Stimulated activated naive CD8-positive, alpha-beta T cell treated with anti-CD3 and anti-CD28 coated beads, Interleukin-15, Interleukin-2, amounts not matched to agents 100 U/mL and 50 U/mL, for 24 hours (primary cell): ENCODE measurements around the gene SNX5.
A peak's percentile ranks its signal among the peaks of the same experiment; 100 is the strongest.

Experiments
- ATAC-seq: fragments of 150-1000 bp; cut with Tn5 transposase; one replicate; pipeline ENCODE4 v1.10.0; 2021
- DNase-seq: peaks from one replicate; pipeline ENCODE4 v3.0.0; 2021

SNX5 gene

GRCh38 chr20:17992847-17993513, 24.4 kb upstream of the SNX5 start:
- ATAC-seq (no peak), DNase-seq (no peak)

GRCh38 chr20:17992224-17992637, 23.6 kb upstream of the SNX5 start:
- DNase-seq (peak; percentile 39), ATAC-seq (peak; percentile 85)

GRCh38 chr20:17990278-17990972, 21.8 kb upstream of the SNX5 start:
- ATAC-seq (no peak), DNase-seq (no peak)

- DNase-seq, result no peak
- no peak for ATAC-seq
These were observed 19.4 kb upstream of the SNX5 start for GRCh38 chr20:17987988-17988387.

- DNase-seq (no peak), ATAC-seq (no peak)
These were observed 16.9 kb upstream of the SNX5 start for GRCh38 chr20:17985388-17986018.

GRCh38 chr20:17976305-17976704, 7.7 kb upstream of the SNX5 start:
- DNase-seq, result no peak
- no peak for ATAC-seq

GRCh38 chr20:17972121-17972520, 3.5 kb upstream of the SNX5 start:
- ATAC-seq, result no peak
- no peak for DNase-seq

- ATAC-seq (no peak), DNase-seq (no peak)
These were observed 2.9 kb upstream of the SNX5 start for GRCh38 chr20:17971300-17972013.

GRCh38 chr20:17969884-17970409, 1.4 kb upstream of the SNX5 start:
- no peak for ATAC-seq
- peak; percentile 44 for DNase-seq

GRCh38 chr20:17969278-17969883, 787 bp upstream of the SNX5 start:
- peak; percentile 12 for ATAC-seq
- DNase-seq, result peak; percentile 53

- ATAC-seq, result no peak
- peak; percentile 52 for DNase-seq
These were observed 851 bp downstream of the SNX5 start for GRCh38 chr20:17967521-17968365.

- DNase-seq, result no peak
- ATAC-seq, result no peak
These were observed 1.9 kb downstream of the SNX5 start for GRCh38 chr20:17966432-17967310.

- DNase-seq, result no peak
- ATAC-seq, result no peak
These were observed 3.4 kb downstream of the SNX5 start for GRCh38 chr20:17965042-17965697.

- ATAC-seq, result no peak
These were observed 4.0 kb downstream of the SNX5 start for GRCh38 chr20:17964632-17965031.

GRCh38 chr20:17964073-17964472, 4.5 kb downstream of the SNX5 start:
- DNase-seq, result no peak
- ATAC-seq, result no peak

More at GRCh38 chr20:17964632-17965031, 4.0 kb downstream of the SNX5 start:
- no peak for DNase-seq

GRCh38 chr20:17963114-17963897, 5.3 kb downstream of the SNX5 start:
- no peak for ATAC-seq
- no peak for DNase-seq

- DNase-seq, result no peak
- ATAC-seq, result no peak
These were observed 7.0 kb downstream of the SNX5 start for GRCh38 chr20:17961587-17961940.

GRCh38 chr20:17960927-17961586, 7.5 kb downstream of the SNX5 start:
- no peak for ATAC-seq

More at GRCh38 chr20:17960927-17961586, 7.5 kb downstream of the SNX5 start:
- DNase-seq, result no peak
